HepG2 (cell line): ENCODE measurements around the gene DCDC2C. TPM values are rescaled to one million over a fixed set of nuclear protein-coding genes. Genes with fewer than 3 reads are reported as not detected.

Experiments used
- ATAC-seq: fragments of 200-7000 bp; cut with Tn5 transposase; 3 replicates; pipeline ENCODE4 v1.9.1; 2020; ENCODE audit warnings: mild to moderate bottlenecking, moderate library complexity
- BruUV-seq: library from RNA; stranded (reverse); fragments of 400-500 nt; replicated peaks from 2 replicates; lab custom pipeline; 2021; lab: Mats Ljungman, UMichigan
- CTCF ChIA-PET: fragments of 300-600 bp; formaldehyde crosslinking; extraction: SDS; loops from one replicate; lab custom pipeline; 2021; ENCODE audit warnings: low total read pairs, inconsistent platforms, low intra/inter-chr PET ratio; lab: Yijun Ruan, JAX
- POLR2A ChIA-PET: fragments of 350-600 bp; sonication (Branson Sonifier 250); formaldehyde crosslinking; loops from one replicate; lab custom pipeline; 2020; ENCODE audit warnings: antibody characterized with exemption, inconsistent platforms; lab: Yijun Ruan, JAX
- DNase-seq: peaks from one replicate; pipeline ENCODE4 v3.0.0-alpha.2; 2015; ENCODE audit warnings: low spot score
- FAIRE-seq: peaks from 3 replicates; lab custom pipeline; 2011; peaks lifted over from hg19 to GRCh38; lab: Jason Lieb, UNC
- H2AFZ ChIP-seq: one replicate; pipeline ENCODE4 v1.6.1; 2011; ENCODE audit warnings: low read length, inconsistent platforms
- H3K27ac ChIP-seq: fragments of 300-600 bp; 3 replicates; pipeline ENCODE4 v1.8.0; 2011; ENCODE audit warnings: mixed run types, mild to moderate bottlenecking, mixed read lengths, low read length, inconsistent platforms; ENCODE audit not compliant: insufficient read depth; ENCODE audit errors: extremely low read length
- H3K27me3 ChIP-seq, 2 experiments: fragments of 200-600 bp in 1 of 2; 2 replicates in 1 of 2; 3 replicates in 1 of 2; pipeline versions ENCODE4 v1.6.0 to v1.8.0; 2011; ENCODE audit warnings: low read length in 2 of 2, mild to moderate bottlenecking in 2 of 2, moderate library complexity in 2 of 2, inconsistent platforms in 1 of 2; ENCODE audit not compliant: insufficient read depth in 2 of 2, control insufficient read depth in 1 of 2
- H3K36me3 ChIP-seq, 2 experiments: fragments of 200-600 bp in 1 of 2; replicated peaks in 1 of 2; 2 replicates in 1 of 2; 3 replicates in 1 of 2; pipeline versions ENCODE4 v1.5.1 to v1.8.0; 2011; ENCODE audit warnings: low read length in 2 of 2, inconsistent platforms in 1 of 2; ENCODE audit not compliant: insufficient read depth in 2 of 2, control insufficient read depth in 1 of 2
- H3K4me1 ChIP-seq: 2 replicates; pipeline ENCODE4 v1.5.1; 2012; ENCODE audit warnings: low read length, inconsistent platforms; ENCODE audit not compliant: insufficient read depth
- H3K4me2 ChIP-seq: 2 replicates; pipeline ENCODE4 v1.6.0; 2011; ENCODE audit warnings: low read depth, low read length, inconsistent platforms
- H3K4me3 ChIP-seq, 3 experiments: fragments of 200-600 bp in 1 of 3; sonication (generic), shearing (Covaris generic) in 1 of 3; replicated peaks in 1 of 3; 2 replicates each; pipeline ENCODE4 v1.5.1; 2011 to 2016; ENCODE audit warnings: low read length in 3 of 3, inconsistent platforms in 2 of 3, low read depth in 2 of 3, mild to moderate bottlenecking in 2 of 3, control low read depth in 1 of 3, mixed read lengths in 1 of 3; ENCODE audit not compliant: insufficient read depth in 1 of 3
- H3K79me2 ChIP-seq: one replicate; pipeline ENCODE4 v1.6.1; 2011; ENCODE audit warnings: low read length, inconsistent platforms; ENCODE audit not compliant: insufficient read depth
- H3K9ac ChIP-seq: 2 replicates; pipeline ENCODE4 v1.6.0; 2011; ENCODE audit warnings: mild to moderate bottlenecking, low read depth, low read length, inconsistent platforms; ENCODE audit not compliant: insufficient read depth
- H3K9me3 ChIP-seq: 2 replicates; pipeline ENCODE4 v1.5.1; 2012; ENCODE audit warnings: mild to moderate bottlenecking, low read length
- H4K20me1 ChIP-seq: 2 replicates; pipeline ENCODE4 v1.6.0; 2011; ENCODE audit warnings: inconsistent platforms, mild to moderate bottlenecking, low read length, moderate library complexity; ENCODE audit not compliant: insufficient read depth
- BHLHE40 ChIP-seq: IDR thresholded peaks from 2 replicates; pipeline ENCODE4 v1.6.1; 2011; ENCODE audit warnings: low read length, improper control_type of control experiment
- CEBPG ChIP-seq: IDR thresholded peaks from 2 replicates; pipeline ENCODE4 v1.6.1; 2016
- HMGXB3 ChIP-seq: sonication (generic); formaldehyde crosslinking; IDR thresholded peaks from 2 replicates; pipeline ENCODE4 v1.4.0; 2020; ENCODE audit warnings: missing genetic modification reagents, borderline replicate concordance
- ISX ChIP-seq: sonication (generic); formaldehyde crosslinking; conservative IDR thresholded peaks from 2 replicates; pipeline ENCODE4 v1.5.0; 2020; ENCODE audit warnings: missing genetic modification reagents
- KAT8 ChIP-seq: IDR thresholded peaks from 2 replicates; pipeline ENCODE4 v1.6.1; 2016; ENCODE audit warnings: missing genetic modification reagents, missing compliant biosample characterization
- TAF15 ChIP-seq: fragments of 200-400 bp; formaldehyde crosslinking; IDR thresholded peaks from one replicate; pipeline ENCODE4 v1.6.1; 2018; ENCODE audit warnings: mild to moderate bottlenecking, low read depth, low read length; ENCODE audit not compliant: poor library complexity, severe bottlenecking
- ZBTB33 ChIP-seq: sonication (generic); formaldehyde crosslinking; IDR thresholded peaks from 2 replicates; pipeline ENCODE4 v1.4.0; 2020; ENCODE audit warnings: missing genetic modification reagents
- ZNF24 ChIP-seq: fragments of 450-650 bp; IDR thresholded peaks from 2 replicates; pipeline ENCODE4 v1.6.1; 2017; ENCODE audit warnings: antibody characterized with exemption, mild to moderate bottlenecking
- ZNF275 ChIP-seq: sonication (generic); formaldehyde crosslinking; IDR thresholded peaks from 2 replicates; pipeline ENCODE4 v1.8.0; 2022; ENCODE audit warnings: missing genetic modification reagents, mild to moderate bottlenecking, inconsistent platforms, borderline replicate concordance
- ZNF543 ChIP-seq: sonication (generic); formaldehyde crosslinking; IDR thresholded peaks from 2 replicates; pipeline ENCODE4 v1.4.0; 2020; ENCODE audit warnings: mild to moderate bottlenecking, missing genetic modification reagents
- WGBS: methylation state at CpG from one replicate; pipeline ENCODE4 v1.1.6; 2017; ENCODE audit warnings: low lambda C conversion rate; 5-methylcytosine and 5-hydroxymethylcytosine counted together
- in situ Hi-C: cut with HindIII; loops from 2 replicates; pipeline ENCODE4 v1.10.0; 2017; ENCODE audit warnings: low pct_unique_long_range_greater_than_20kb; ENCODE audit not compliant: extremely low pct_ligation_motif_present
- intact Hi-C: fragments of 100-400 bp; cut with micrococcal nuclease; formaldehyde crosslinking; loops from one replicate; pipeline ENCODE4 v1.10.0; 2022; ENCODE audit not compliant: unreplicated experiment
- polyA plus RNA-seq, 8 experiments: library from polyadenylated mRNA; depleted of rRNA in 3 of 8; stranded (reverse) in 7 of 8; unstranded in 1 of 8; fragments of >200 nt; fragmentation: Illumina TruSeq in 4 of 8; extraction: Trizol in 4 of 8; gene quantifications; 2 replicates each; pipeline versions ENCODE4 v1.2.1 to v1.2.3, GENCODE V29; 2011 to 2016; ENCODE audit warnings: low read depth in 4 of 8, missing spikeins in 1 of 8, mixed read lengths in 1 of 8; ENCODE audit not compliant: insufficient read depth in 1 of 8
- total RNA-seq, 5 experiments: library from RNA; depleted of rRNA; stranded (reverse); fragments of >200 nt; fragmentation: Illumina TruSeq; extraction: Trizol; gene quantifications; 2 replicates each; pipeline ENCODE4 v1.2.3, GENCODE V29; 2016; ENCODE audit warnings: low read depth in 1 of 5
- TF ChIP-seq, protein P1 (sequence below): sonication (generic); formaldehyde crosslinking; IDR thresholded peaks from 2 replicates; pipeline ENCODE4 v1.8.0; 2022; ENCODE audit warnings: missing genetic modification reagents, low read depth, mild to moderate bottlenecking, borderline replicate concordance
- TF ChIP-seq, protein P2 (sequence below): sonication (generic); formaldehyde crosslinking; IDR thresholded peaks from 2 replicates; pipeline ENCODE4 v1.5.0; 2020; ENCODE audit warnings: mild to moderate bottlenecking, missing genetic modification reagents
- TF ChIP-seq, protein P3 (sequence below): sonication (generic); formaldehyde crosslinking; IDR thresholded peaks from 2 replicates; pipeline ENCODE4 v1.4.0; 2020; ENCODE audit warnings: missing genetic modification reagents

The DCDC2C gene
- total and polyA plus RNA-seq, 2 of the 13 experiments (the other 11 are each of a cell fraction or from before 2014, with no cell fraction given): not detected

DNA sequence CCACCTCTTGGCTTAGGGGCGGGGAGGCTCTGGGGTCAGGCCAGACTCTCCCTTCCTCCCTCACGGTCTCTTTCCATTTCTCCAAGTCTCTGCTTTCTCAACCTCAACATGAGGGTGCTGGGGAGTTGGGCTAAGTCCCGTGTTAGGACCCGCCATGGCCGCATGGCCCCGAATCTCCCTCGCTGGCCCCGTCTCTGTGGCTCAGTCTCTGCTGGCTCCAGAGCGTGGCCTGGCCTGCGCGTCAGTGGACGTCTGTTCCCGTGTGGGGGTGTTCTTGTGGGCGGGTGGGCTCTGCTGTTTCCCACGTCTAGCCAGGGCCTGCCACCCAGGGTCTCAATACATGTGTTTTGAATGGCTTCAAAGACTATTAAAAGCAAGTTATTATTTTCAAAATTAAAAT, 33.0 kb upstream of the DCDC2C start (continued):
- TF ChIP-seq ZBTB33 (CRISPR knock-in tag) (no peak), ZNF24 (no peak), KAT8 (CRISPR knock-in tag) (no peak)

- Histone ChIP-seq H2AFZ (no peak overlapping the region), H3K27me3 (peaks cover 3 to 30% of the 10 kb centered on the region in 2 experiments; a peak in 3 of 5 replicates), H3K9me3 (no peaks in the 10 kb centered on the region), H3K27ac (no peak overlapping the region), H3K79me2 (no peaks in the 10 kb centered on the region), H3K9ac (no peak overlapping the region), H4K20me1 (no peaks in the 10 kb centered on the region), H3K4me2 (no peak overlapping the region), H3K4me1 (peaks cover 8% of the 10 kb centered on the region), H3K4me3 (no peak overlapping the region), H3K36me3 (no peaks in the 10 kb centered on the region)
- DNase-seq (no peak), FAIRE-seq (no peak), ATAC-seq (no peak)
- ChIA-PET CTCF (no interaction called here), POLR2A (no interaction called here)
- BruUV-seq: no TSS peak
- intact Hi-C loops (no loop called here), in situ Hi-C loops (no loop called here)
- WGBS: 38% methylated on average over 11 of the region's 11 CpGs
- TF ChIP-seq TAF15 (no peak), BHLHE40 (no peak), CEBPG (CRISPR knock-in tag) (no peak), ZNF275 (no peak), HMGXB3 (CRISPR knock-in tag) (no peak), ZNF543 (no peak), ISX (CRISPR knock-in tag) (no peak)
- TF ChIP-seq, protein P1, sequence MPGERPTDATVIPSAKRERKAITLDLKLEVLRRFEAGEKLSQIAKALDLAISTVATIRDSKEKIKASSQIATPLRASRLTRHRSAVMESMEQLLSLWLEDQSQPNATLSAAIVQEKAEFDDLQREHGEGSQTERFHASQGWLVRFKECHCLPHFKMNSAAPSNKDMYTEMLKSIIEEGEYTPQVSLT (CRISPR knock-in tag): no peak
- TF ChIP-seq, protein P2, sequence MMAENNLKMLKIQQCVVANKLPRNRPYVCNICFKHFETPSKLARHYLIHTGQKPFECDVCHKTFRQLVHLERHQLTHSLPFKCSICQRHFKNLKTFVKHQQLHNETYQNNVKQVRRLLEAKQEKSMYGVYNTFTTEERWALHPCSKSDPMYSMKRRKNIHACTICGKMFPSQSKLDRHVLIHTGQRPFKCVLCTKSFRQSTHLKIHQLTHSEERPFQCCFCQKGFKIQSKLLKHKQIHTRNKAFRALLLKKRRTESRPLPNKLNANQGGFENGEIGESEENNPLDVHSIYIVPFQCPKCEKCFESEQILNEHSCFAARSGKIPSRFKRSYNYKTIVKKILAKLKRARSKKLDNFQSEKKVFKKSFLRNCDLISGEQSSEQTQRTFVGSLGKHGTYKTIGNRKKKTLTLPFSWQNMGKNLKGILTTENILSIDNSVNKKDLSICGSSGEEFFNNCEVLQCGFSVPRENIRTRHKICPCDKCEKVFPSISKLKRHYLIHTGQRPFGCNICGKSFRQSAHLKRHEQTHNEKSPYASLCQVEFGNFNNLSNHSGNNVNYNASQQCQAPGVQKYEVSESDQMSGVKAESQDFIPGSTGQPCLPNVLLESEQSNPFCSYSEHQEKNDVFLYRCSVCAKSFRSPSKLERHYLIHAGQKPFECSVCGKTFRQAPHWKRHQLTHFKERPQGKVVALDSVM (CRISPR knock-in tag): no peak
- TF ChIP-seq, protein P3, sequence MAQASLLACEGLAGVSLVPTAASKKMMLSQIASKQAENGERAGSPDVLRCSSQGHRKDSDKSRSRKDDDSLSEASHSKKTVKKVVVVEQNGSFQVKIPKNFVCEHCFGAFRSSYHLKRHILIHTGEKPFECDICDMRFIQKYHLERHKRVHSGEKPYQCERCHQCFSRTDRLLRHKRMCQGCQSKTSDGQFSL (CRISPR knock-in tag): no peak
These were observed 32.4 kb upstream of the DCDC2C start for GRCh38 chr2:3670941-3671340.
